GM23248 (cell line): ENCODE measurements around the gene NAV2.

Experiments used
- EZH2 ChIP-seq: fragments of 200-600 bp; sonication (generic); IDR thresholded peaks from 2 replicates; pipeline ENCODE4 v1.6.1; 2018; ENCODE audit warnings: antibody characterized with exemption, mild to moderate bottlenecking; ENCODE audit not compliant: insufficient read depth, poor library complexity, severe bottlenecking
- EZH2phosphoT487 ChIP-seq: fragments of 200-600 bp; sonication (generic); IDR thresholded peaks from 2 replicates; pipeline ENCODE4 v1.6.1; 2018; ENCODE audit warnings: antibody characterized with exemption, moderate library complexity, mild to moderate bottlenecking, low read depth; ENCODE audit not compliant: insufficient read depth

GRCh38 chr11:20112291-20113148 lies 399.9 kb downstream of the NAV2 start:
- TF ChIP-seq EZH2 = no peak
- no peak for TF ChIP-seq EZH2phosphoT487
